ENCODE measurements around the gene VAV2.

Gene VAV2

GRCh38 chr9:134010310-134011173, 18.4 kb upstream of the VAV2 start:
- Mint-ChIP-seq H3K27ac (no peak overlapping the region), H3K36me3 (ENCODE audit: low read depth) (peaks cover 4% of the 10 kb centered on the region), H3K4me1 (ENCODE audit: low read depth) (no peaks in the 10 kb centered on the region), H3K27me3 (peaks cover 3% of the 10 kb centered on the region), H3K4me3 (no peak overlapping the region), H3K9me3 (no peaks in the 10 kb centered on the region)
- DNase-seq, result no peak

- H3K4me3 Mint-ChIP-seq, result no peak overlapping the region
- no peak for DNase-seq
- no peaks in the 10 kb centered on the region for H3K4me1 Mint-ChIP-seq (ENCODE audit: low read depth)
- H3K36me3 Mint-ChIP-seq (ENCODE audit: low read depth), result peaks cover 4% of the 10 kb centered on the region
- peaks cover 3% of the 10 kb centered on the region for H3K27me3 Mint-ChIP-seq
- H3K27ac Mint-ChIP-seq, result no peak overlapping the region
- H3K9me3 Mint-ChIP-seq, result no peaks in the 10 kb centered on the region
Measured at GRCh38 chr9:134007571-134007970, 15.4 kb upstream of the VAV2 start.

GRCh38 chr9:134007150-134007549, 15.0 kb upstream of the VAV2 start:
- peaks cover 3% of the 10 kb centered on the region for H3K27me3 Mint-ChIP-seq

GRCh38 chr9:134005381-134005780, 13.3 kb upstream of the VAV2 start:
- peaks cover 3% of the 10 kb centered on the region for H3K27me3 Mint-ChIP-seq
- no peak overlapping the region for H3K27ac Mint-ChIP-seq
- no peaks in the 10 kb centered on the region for H3K4me1 Mint-ChIP-seq (ENCODE audit: low read depth)
- no peak overlapping the region for H3K4me3 Mint-ChIP-seq
- no peak for DNase-seq
- H3K9me3 Mint-ChIP-seq, result no peaks in the 10 kb centered on the region
- no peaks in the 10 kb centered on the region for H3K36me3 Mint-ChIP-seq (ENCODE audit: low read depth)

More at GRCh38 chr9:134007150-134007549, 15.0 kb upstream of the VAV2 start:
- peaks cover 4% of the 10 kb centered on the region for H3K36me3 Mint-ChIP-seq (ENCODE audit: low read depth)
- H3K4me1 Mint-ChIP-seq (ENCODE audit: low read depth), result no peaks in the 10 kb centered on the region
- H3K27ac Mint-ChIP-seq, result no peak overlapping the region
- H3K4me3 Mint-ChIP-seq, result no peak overlapping the region
- no peaks in the 10 kb centered on the region for H3K9me3 Mint-ChIP-seq
- no peak for DNase-seq

- Mint-ChIP-seq H3K27me3 (peaks cover 3% of the 10 kb centered on the region), H3K27ac (no peak overlapping the region), H3K36me3 (ENCODE audit: low read depth) (no peaks in the 10 kb centered on the region), H3K4me1 (ENCODE audit: low read depth) (no peaks in the 10 kb centered on the region), H3K9me3 (no peaks in the 10 kb centered on the region), H3K4me3 (no peak overlapping the region)
- no peak for DNase-seq
Measured at GRCh38 chr9:134004881-134005280, 12.8 kb upstream of the VAV2 start.

GRCh38 chr9:134004131-134004873, 12.2 kb upstream of the VAV2 start:
- no peak for DNase-seq
- H3K27me3 Mint-ChIP-seq, result peaks cover 3% of the 10 kb centered on the region

GRCh38 chr9:134003237-134003636, 11.1 kb upstream of the VAV2 start:
- Mint-ChIP-seq H3K4me1 (ENCODE audit: low read depth) (no peaks in the 10 kb centered on the region), H3K27me3 (peaks cover 3% of the 10 kb centered on the region), H3K36me3 (ENCODE audit: low read depth) (no peaks in the 10 kb centered on the region), H3K9me3 (no peaks in the 10 kb centered on the region), H3K4me3 (no peak overlapping the region), H3K27ac (no peak overlapping the region)
- no peak for DNase-seq

More at GRCh38 chr9:134004131-134004873, 12.2 kb upstream of the VAV2 start:
- Mint-ChIP-seq H3K9me3 (no peaks in the 10 kb centered on the region), H3K36me3 (ENCODE audit: low read depth) (no peaks in the 10 kb centered on the region), H3K4me1 (ENCODE audit: low read depth) (no peaks in the 10 kb centered on the region), H3K4me3 (no peak overlapping the region), H3K27ac (no peak overlapping the region)

GRCh38 chr9:134002796-134003195, 10.7 kb upstream of the VAV2 start:
- no peak for DNase-seq
- no peaks in the 10 kb centered on the region for H3K9me3 Mint-ChIP-seq
- no peak overlapping the region for H3K27ac Mint-ChIP-seq
- no peak overlapping the region for H3K4me3 Mint-ChIP-seq
- no peaks in the 10 kb centered on the region for H3K36me3 Mint-ChIP-seq (ENCODE audit: low read depth)
- H3K4me1 Mint-ChIP-seq (ENCODE audit: low read depth), result no peaks in the 10 kb centered on the region
- H3K27me3 Mint-ChIP-seq, result peaks cover 3% of the 10 kb centered on the region

GRCh38 chr9:133999851-134000265, 7.7 kb upstream of the VAV2 start:
- DNase-seq, result no peak
- Mint-ChIP-seq H3K9me3 (no peaks in the 10 kb centered on the region), H3K4me3 (no peak overlapping the region), H3K27ac (no peak overlapping the region), H3K36me3 (ENCODE audit: low read depth) (no peaks in the 10 kb centered on the region), H3K27me3 (peaks cover 4% of the 10 kb centered on the region), H3K4me1 (ENCODE audit: low read depth) (no peaks in the 10 kb centered on the region)

- Mint-ChIP-seq H3K9me3 (no peaks in the 10 kb centered on the region), H3K4me3 (no peak overlapping the region), H3K27me3 (peaks cover 8% of the 10 kb centered on the region), H3K27ac (no peak overlapping the region), H3K36me3 (ENCODE audit: low read depth) (no peaks in the 10 kb centered on the region), H3K4me1 (ENCODE audit: low read depth) (no peaks in the 10 kb centered on the region)
- no peak for DNase-seq
Measured at GRCh38 chr9:133998915-133999595, 6.9 kb upstream of the VAV2 start.

- H3K27ac Mint-ChIP-seq, result no peak overlapping the region
- peaks cover 3% of the 10 kb centered on the region for H3K4me1 Mint-ChIP-seq (ENCODE audit: low read depth)
- no peak for DNase-seq
- H3K9me3 Mint-ChIP-seq, result no peaks in the 10 kb centered on the region
- no peak overlapping the region for H3K4me3 Mint-ChIP-seq
- peaks cover 8% of the 10 kb centered on the region for H3K27me3 Mint-ChIP-seq
- H3K36me3 Mint-ChIP-seq (ENCODE audit: low read depth), result no peaks in the 10 kb centered on the region
Measured at GRCh38 chr9:133997584-133997983, 5.5 kb upstream of the VAV2 start.

- Mint-ChIP-seq H3K9me3 (no peaks in the 10 kb centered on the region), H3K36me3 (ENCODE audit: low read depth) (no peaks in the 10 kb centered on the region), H3K27ac (no peak overlapping the region), H3K4me3 (no peak overlapping the region), H3K4me1 (ENCODE audit: low read depth) (peaks cover 3% of the 10 kb centered on the region), H3K27me3 (peaks cover 8% of the 10 kb centered on the region)
- DNase-seq, result no peak
Measured at GRCh38 chr9:133996531-133997520, 4.7 kb upstream of the VAV2 start.

GRCh38 chr9:133995012-133995896, 3.1 kb upstream of the VAV2 start:
- Mint-ChIP-seq H3K36me3 (ENCODE audit: low read depth) (no peaks in the 10 kb centered on the region), H3K4me3 (no peak overlapping the region), H3K27me3 (peaks cover 17% of the 10 kb centered on the region), H3K4me1 (ENCODE audit: low read depth) (peaks cover 5% of the 10 kb centered on the region), H3K9me3 (no peaks in the 10 kb centered on the region), H3K27ac (no peak overlapping the region)
- no peak for DNase-seq

Measured in activated T-cell treated with anti-CD3 and anti-CD28 coated beads, Interleukin-2, amount 50 U/mL, for 24 hours (primary cell).